IPS-15b (cell line): Measurements from ENCODE around the gene FHL1.

Experiments used
- H3K27me3 ChIP-seq: one replicate; pipeline ENCODE4 v1.6.1; 2013; ENCODE audit warnings: low read length; ENCODE audit not compliant: control insufficient read depth, insufficient read depth
- H3K36me3 ChIP-seq: one replicate; pipeline ENCODE4 v1.6.1; 2013; ENCODE audit warnings: low read length; ENCODE audit not compliant: control insufficient read depth, insufficient read depth
- H3K4me1 ChIP-seq: one replicate; pipeline ENCODE4 v1.6.1; 2013; ENCODE audit warnings: mild to moderate bottlenecking, low read length; ENCODE audit not compliant: control insufficient read depth, insufficient read depth
- H3K4me3 ChIP-seq: one replicate; pipeline ENCODE4 v1.5.1; 2013; ENCODE audit warnings: low read depth, low read length
- H3K9ac ChIP-seq: one replicate; pipeline ENCODE4 v1.6.1; 2013; ENCODE audit warnings: low read depth, mild to moderate bottlenecking, low read length
- H3K9me3 ChIP-seq: one replicate; pipeline ENCODE4 v1.6.1; 2013; ENCODE audit warnings: mild to moderate bottlenecking, low read length; ENCODE audit not compliant: control insufficient read depth, insufficient read depth

Gene FHL1

DNA sequence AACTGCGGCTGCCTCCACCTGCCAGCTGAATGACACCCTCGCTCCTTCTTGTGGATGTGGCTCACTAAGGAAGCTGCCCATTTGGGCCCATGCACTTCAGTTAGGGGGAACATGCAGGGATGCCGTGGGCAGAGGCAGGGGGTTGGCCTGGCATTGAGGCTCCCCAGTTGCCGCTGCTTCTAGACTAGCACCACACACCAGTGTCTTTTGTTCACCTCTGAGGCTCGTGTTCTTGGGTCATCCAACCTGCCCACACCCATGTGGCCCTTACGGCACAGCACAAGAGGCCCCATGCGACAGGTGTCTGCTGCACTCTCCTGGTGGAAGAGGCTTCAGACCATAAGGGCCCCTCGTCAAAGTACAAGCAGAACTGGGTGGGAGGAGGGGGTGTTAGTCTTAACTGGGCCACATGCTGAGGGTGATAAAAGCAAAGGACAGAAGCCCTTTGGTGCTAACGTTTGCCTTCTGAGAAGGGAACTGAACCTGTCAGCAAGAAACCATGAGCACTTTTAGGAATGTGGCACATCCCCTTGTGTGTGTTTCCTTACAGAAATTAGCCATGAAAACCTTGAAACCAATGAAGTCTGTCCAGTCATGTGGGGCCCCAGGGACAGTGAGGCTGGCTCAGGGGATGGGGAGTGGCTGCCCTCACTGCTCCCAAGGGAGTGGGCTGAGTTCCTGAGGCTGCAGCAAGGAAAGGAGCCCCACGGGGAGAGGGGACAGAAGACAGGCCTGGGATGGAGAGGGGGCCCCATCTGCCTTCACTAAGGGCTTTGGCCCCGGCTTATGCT, 64.6 kb downstream of the FHL1 start:
- Histone ChIP-seq H3K4me3 (no peak overlapping the region), H3K9me3 (no peaks in the 10 kb centered on the region), H3K9ac (no peak overlapping the region), H3K27me3 (no peaks in the 10 kb centered on the region), H3K36me3 (peaks cover 4% of the 10 kb centered on the region), H3K4me1 (no peaks in the 10 kb centered on the region)

GRCh38 chrX:136212557-136213111, 65.3 kb downstream of the FHL1 start:
- Histone ChIP-seq H3K4me3 (no peak overlapping the region), H3K36me3 (peaks cover 4% of the 10 kb centered on the region), H3K9me3 (no peaks in the 10 kb centered on the region), H3K9ac (no peak overlapping the region), H3K4me1 (no peaks in the 10 kb centered on the region), H3K27me3 (no peaks in the 10 kb centered on the region)

DNA sequence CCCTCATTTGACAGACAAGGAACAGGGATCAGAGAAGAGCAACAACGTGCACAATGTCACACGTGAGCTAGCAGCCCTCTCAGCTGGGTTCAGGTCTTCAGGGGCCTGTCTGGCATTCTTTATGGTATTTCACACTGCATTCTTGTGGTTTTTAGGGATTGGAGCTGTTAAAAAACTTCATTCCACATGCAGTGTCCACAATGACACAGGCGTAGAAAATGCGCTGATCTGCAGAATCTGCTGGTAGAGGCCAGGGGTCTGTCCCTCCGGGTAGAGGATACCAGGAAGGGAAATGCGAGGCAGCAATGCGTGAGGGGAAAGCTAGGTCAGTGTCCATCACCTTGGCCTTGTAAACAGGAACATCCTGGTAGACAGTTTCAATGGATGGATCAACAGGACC, 67.2 kb downstream of the FHL1 start:
- Histone ChIP-seq H3K4me3 (no peak overlapping the region), H3K36me3 (no peaks in the 10 kb centered on the region), H3K4me1 (no peaks in the 10 kb centered on the region), H3K9ac (no peak overlapping the region), H3K27me3 (no peaks in the 10 kb centered on the region), H3K9me3 (no peaks in the 10 kb centered on the region)

DNA sequence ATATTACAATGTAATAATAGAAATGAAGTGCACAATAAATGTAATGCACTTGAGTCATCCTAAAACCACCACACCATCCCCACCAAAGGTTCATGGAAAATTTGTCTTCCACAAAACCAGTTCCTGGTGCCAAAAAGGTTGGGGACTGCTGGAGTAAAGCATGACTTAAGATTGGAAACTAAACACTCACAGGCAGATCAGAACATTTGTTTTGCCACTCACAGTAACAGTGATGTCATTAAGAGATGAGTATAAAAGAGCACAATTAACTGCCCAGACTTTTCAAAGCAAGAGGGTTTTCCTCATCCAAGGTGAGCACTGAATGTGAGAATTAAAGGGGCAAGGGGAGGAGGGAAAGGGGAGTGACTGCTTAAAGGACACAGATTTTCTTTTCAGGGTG, 68.2 kb downstream of the FHL1 start:
- Histone ChIP-seq H3K9ac (no peak overlapping the region), H3K4me3 (no peak overlapping the region), H3K4me1 (no peaks in the 10 kb centered on the region), H3K9me3 (no peaks in the 10 kb centered on the region), H3K27me3 (no peaks in the 10 kb centered on the region), H3K36me3 (no peaks in the 10 kb centered on the region)

DNA sequence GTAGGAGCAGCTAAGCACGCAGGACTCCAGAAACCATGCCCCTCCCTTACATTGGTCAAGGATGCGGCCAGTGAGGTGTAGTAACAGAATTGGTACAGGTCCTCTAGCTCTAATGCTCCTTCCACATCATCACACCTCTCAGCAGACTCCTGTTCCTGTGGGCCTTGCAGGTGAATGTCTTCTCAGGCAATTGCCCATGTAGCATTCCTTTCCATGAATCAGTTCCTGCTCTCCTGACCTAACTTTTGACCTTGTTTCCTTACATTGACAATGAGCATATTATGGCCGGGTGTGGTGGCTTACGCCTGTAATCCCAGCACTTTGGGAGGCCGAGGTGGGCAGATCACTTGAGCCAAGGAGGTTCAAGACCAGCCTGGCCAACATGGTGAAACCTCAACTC, 72.6 kb downstream of the FHL1 start:
- H3K36me3 ChIP-seq: no peaks in the 10 kb centered on the region
- H3K4me1 ChIP-seq: no peaks in the 10 kb centered on the region
- H3K9ac ChIP-seq: no peak overlapping the region
- no peaks in the 10 kb centered on the region for H3K9me3 ChIP-seq
- H3K27me3 ChIP-seq: no peaks in the 10 kb centered on the region
- no peak overlapping the region for H3K4me3 ChIP-seq

GRCh38 chrX:136220540-136220939, 73.2 kb downstream of the FHL1 start:
- Histone ChIP-seq H3K27me3 (no peaks in the 10 kb centered on the region), H3K4me1 (no peaks in the 10 kb centered on the region), H3K36me3 (no peaks in the 10 kb centered on the region)

GRCh38 chrX:136220951-136221350, 73.6 kb downstream of the FHL1 start:
- no peaks in the 10 kb centered on the region for H3K27me3 ChIP-seq
- no peaks in the 10 kb centered on the region for H3K4me1 ChIP-seq
- no peak overlapping the region for H3K4me3 ChIP-seq
- H3K9me3 ChIP-seq: no peaks in the 10 kb centered on the region
- no peaks in the 10 kb centered on the region for H3K36me3 ChIP-seq
- no peak overlapping the region for H3K9ac ChIP-seq

More at GRCh38 chrX:136220540-136220939, 73.2 kb downstream of the FHL1 start:
- no peak overlapping the region for H3K9ac ChIP-seq
- no peak overlapping the region for H3K4me3 ChIP-seq
- no peaks in the 10 kb centered on the region for H3K9me3 ChIP-seq

- H3K36me3 ChIP-seq: no peaks in the 10 kb centered on the region
- H3K9ac ChIP-seq: no peak overlapping the region
- H3K4me3 ChIP-seq: no peak overlapping the region
- H3K9me3 ChIP-seq: no peaks in the 10 kb centered on the region
- H3K27me3 ChIP-seq: no peaks in the 10 kb centered on the region
- no peaks in the 10 kb centered on the region for H3K4me1 ChIP-seq
Measured at GRCh38 chrX:136221851-136222513, 74.6 kb downstream of the FHL1 start.

- Histone ChIP-seq H3K9me3 (no peaks in the 10 kb centered on the region), H3K9ac (no peak overlapping the region), H3K36me3 (peaks cover 5% of the 10 kb centered on the region)
Measured at GRCh38 chrX:136227074-136227473, 79.7 kb downstream of the FHL1 start.

GRCh38 chrX:136227948-136228838, 80.9 kb downstream of the FHL1 start:
- Histone ChIP-seq H3K4me1 (no peaks in the 10 kb centered on the region), H3K9ac (no peak overlapping the region), H3K36me3 (peaks cover 5% of the 10 kb centered on the region), H3K9me3 (no peaks in the 10 kb centered on the region), H3K27me3 (no peaks in the 10 kb centered on the region), H3K4me3 (no peak overlapping the region)

More at GRCh38 chrX:136227074-136227473, 79.7 kb downstream of the FHL1 start:
- H3K27me3 ChIP-seq: no peaks in the 10 kb centered on the region
- H3K4me3 ChIP-seq: no peak overlapping the region
- no peaks in the 10 kb centered on the region for H3K4me1 ChIP-seq

DNA sequence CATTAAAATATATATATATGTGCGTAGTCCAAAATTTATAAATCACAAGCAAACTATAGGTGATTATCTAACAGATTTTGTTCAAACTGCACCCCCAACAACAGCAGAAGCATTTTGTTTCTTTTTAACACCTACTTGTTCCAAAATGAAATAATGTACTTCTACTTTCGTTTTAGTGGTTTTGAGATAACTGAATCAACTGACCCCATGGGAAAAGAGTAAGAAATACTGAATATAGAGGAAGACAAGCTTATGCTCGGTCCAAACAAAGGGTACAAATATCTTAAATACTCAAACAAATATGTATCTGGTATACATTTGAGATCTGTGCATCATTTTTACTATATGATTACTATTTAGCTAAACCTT, 81.5 kb downstream of the FHL1 start:
- Histone ChIP-seq H3K36me3 (peaks cover 5% of the 10 kb centered on the region), H3K4me3 (no peak overlapping the region), H3K27me3 (no peaks in the 10 kb centered on the region), H3K9me3 (no peaks in the 10 kb centered on the region), H3K9ac (no peak overlapping the region), H3K4me1 (no peaks in the 10 kb centered on the region)
